Urothelium cell line (cell line): Measurements from ENCODE around the gene CEMIP.
"Not testable (repeated sequence)": the region's sequence is repeated elsewhere in the genome, so short reads cannot be mapped to it uniquely, and the experiment has no call there.

Source experiments
- DNase-seq: peaks from one replicate; pipeline ENCODE4 v3.0.0; 2011; ENCODE audit warnings: low spot score, mixed read lengths
- FAIRE-seq: peaks from 2 replicates; lab custom pipeline; 2011; peaks lifted over from hg19 to GRCh38; lab: Jason Lieb, UNC

CEMIP gene

DNA sequence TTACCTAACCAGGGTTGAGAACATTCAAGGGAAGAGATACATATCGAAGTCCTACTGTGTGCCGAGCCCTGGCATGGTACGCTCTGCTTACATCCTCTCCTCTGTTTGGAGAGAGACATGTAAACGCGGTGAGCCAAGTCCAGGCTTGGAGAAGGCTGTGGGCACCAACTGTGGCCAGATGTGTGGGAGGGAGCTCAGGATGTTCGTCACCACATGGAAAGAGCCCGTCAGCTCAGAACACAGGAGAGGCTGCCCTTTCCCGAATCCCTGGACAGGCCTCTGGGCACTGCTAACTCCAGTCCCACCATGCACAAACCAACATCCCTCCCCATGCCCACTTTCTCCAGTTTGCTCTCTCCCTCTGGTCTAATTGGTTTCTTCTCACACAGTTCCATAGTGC lies 167.4 kb downstream of the CEMIP start:
- DNase-seq (no peak), FAIRE-seq (no peak)

DNA sequence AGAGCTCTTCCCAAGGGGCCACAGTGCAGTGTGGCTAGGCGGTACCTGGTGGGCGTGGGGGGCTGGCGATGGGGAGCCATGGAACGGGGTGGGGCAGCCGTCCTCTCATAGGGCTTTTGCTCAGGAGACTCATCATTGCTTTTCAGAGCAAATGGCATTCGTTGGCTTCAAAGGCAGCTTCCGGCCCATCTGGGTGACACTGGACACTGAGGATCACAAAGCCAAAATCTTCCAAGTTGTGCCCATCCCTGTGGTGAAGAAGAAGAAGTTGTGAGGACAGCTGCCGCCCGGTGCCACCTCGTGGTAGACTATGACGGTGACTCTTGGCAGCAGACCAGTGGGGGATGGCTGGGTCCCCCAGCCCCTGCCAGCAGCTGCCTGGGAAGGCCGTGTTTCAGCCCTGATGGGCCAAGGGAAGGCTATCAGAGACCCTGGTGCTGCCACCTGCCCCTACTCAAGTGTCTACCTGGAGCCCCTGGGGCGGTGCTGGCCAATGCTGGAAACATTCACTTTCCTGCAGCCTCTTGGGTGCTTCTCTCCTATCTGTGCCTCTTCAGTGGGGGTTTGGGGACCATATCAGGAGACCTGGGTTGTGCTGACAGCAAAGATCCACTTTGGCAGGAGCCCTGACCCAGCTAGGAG lies 169.6 kb downstream of the CEMIP start:
- FAIRE-seq (no peak), DNase-seq (no peak)

DNA sequence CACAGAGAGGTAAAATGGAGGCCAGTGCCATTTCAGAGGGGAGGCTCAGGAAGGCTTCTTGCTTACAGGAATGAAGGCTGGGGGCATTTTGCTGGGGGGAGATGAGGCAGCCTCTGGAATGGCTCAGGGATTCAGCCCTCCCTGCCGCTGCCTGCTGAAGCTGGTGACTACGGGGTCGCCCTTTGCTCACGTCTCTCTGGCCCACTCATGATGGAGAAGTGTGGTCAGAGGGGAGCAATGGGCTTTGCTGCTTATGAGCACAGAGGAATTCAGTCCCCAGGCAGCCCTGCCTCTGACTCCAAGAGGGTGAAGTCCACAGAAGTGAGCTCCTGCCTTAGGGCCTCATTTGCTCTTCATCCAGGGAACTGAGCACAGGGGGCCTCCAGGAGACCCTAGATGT lies 170.6 kb downstream of the CEMIP start:
- no peak for FAIRE-seq

DNA sequence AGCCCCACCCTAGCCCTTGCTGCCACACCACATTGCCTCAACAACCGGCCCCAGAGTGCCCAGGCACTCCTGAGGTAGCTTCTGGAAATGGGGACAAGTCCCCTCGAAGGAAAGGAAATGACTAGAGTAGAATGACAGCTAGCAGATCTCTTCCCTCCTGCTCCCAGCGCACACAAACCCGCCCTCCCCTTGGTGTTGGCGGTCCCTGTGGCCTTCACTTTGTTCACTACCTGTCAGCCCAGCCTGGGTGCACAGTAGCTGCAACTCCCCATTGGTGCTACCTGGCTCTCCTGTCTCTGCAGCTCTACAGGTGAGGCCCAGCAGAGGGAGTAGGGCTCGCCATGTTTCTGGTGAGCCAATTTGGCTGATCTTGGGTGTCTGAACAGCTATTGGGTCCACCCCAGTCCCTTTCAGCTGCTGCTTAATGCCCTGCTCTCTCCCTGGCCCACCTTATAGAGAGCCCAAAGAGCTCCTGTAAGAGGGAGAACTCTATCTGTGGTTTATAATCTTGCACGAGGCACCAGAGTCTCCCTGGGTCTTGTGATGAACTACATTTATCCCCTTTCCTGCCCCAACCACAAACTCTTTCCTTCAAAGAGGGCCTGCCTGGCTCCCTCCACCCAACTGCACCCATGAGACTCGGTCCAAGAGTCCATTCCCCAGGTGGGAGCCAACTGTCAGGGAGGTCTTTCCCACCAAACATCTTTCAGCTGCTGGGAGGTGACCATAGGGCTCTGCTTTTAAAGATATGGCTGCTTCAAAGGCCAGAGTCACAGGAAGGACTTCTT lies 171.3 kb downstream of the CEMIP start:
- FAIRE-seq (no peak), DNase-seq (no peak)

More for the DNA sequence above, 170.6 kb downstream of the CEMIP start:
- no peak for DNase-seq

DNA sequence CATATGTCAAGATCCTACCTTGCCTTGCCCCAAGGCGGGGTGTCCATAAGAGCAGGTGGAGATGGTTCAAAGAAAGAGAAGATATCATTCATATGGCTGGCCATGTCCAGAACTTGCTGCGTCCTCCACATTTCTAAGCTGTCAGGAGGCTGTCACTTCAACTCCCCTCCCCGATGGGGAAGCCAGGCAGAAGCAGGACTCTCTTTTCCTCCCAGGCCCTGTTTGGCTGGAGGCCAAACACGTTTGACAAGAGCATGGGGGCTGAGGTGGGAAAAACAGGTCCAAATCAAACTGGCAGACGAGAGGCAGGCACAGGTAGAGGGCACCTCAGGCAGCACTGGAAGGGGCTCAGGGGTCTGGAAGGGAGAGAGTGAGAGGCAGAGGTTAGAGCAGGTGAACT lies 172.8 kb downstream of the CEMIP start:
- FAIRE-seq (no peak), DNase-seq (no peak)

DNA sequence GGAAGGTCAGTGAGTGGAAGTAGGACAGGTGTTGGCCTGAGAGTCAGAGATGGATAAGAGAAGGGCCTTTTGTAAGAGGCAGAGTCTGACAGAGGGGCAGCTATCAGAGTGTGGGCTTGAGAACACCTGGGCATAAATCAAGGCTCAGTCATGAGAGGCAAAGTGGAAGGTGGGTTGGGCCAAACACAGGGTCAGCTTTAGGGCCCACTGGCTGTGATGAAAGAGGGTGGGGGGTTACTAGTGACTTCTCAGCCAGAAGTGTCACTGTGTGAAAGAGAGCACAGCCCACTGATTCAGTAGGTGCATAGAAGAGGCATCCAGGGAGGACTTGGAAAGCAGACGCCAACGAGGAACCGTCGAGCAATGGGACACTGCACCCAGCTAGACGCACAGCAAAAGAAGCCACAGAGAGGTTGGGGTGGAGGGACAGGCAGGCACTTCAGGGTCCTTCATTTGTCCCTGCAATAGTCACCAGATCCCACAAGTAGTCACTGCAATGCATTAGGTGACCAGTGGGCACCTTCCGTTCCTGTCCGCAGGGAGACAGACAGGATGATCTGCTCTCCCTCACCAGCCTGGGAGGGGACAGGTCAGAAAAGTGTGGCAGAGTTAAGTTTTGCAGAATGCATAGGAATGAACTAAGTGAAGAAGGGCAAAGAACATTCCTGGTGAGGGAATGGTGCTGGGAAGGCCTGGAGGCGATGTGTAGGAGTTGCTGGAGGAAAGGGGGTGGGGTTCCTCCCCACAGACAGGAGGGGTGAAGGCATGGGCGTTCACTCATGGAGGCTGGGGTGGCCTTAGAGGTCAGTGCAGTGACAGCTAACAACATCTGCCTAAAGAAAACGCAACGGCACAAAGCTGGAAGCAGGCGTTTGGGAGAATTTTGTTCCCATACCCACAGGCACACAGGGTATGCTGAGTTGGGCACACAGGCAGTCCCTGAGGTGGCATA lies 174.1 kb downstream of the CEMIP start:
- DNase-seq: no peak
- no peak for FAIRE-seq

DNA sequence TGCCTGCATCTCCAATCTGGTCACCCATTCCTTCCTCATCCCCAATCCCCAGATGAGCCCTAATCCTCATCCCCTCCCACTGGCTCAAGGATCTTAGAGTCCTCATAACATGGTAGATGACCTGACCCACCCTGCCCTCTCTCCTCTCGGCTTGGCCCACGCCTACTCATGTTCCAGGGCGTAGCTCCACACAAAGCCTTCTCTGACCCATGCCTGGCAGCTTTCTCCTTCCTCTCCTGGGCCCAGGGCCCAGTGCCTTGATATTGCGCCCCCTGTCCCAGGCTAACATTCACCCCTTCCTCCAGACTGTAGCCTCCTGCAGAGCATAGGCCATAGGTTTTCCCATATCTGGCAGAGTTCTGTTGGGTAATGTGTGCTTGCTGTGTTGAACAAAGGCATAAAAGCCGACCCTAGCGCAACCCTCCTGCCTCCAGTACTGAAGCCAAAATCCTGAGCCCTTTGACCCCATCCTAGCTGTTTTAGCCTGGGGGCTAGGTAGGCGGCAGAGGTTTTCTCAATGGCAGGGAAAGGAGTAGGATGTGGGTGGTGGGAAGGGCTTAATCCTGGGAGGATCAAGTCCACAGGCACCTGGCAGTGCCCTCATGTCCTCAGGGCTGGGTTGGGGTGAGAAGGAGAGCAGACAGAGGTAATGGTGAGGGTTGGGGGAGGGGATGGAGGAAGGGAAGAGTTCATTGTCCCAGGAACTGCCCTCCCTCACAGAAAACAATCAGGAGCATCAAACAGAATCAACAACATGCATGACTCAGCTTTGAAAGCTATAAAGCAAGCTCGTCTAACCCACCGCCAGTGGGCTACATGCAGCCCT lies 175.0 kb downstream of the CEMIP start:
- FAIRE-seq (no peak), DNase-seq (peak; percentile 31)

DNA sequence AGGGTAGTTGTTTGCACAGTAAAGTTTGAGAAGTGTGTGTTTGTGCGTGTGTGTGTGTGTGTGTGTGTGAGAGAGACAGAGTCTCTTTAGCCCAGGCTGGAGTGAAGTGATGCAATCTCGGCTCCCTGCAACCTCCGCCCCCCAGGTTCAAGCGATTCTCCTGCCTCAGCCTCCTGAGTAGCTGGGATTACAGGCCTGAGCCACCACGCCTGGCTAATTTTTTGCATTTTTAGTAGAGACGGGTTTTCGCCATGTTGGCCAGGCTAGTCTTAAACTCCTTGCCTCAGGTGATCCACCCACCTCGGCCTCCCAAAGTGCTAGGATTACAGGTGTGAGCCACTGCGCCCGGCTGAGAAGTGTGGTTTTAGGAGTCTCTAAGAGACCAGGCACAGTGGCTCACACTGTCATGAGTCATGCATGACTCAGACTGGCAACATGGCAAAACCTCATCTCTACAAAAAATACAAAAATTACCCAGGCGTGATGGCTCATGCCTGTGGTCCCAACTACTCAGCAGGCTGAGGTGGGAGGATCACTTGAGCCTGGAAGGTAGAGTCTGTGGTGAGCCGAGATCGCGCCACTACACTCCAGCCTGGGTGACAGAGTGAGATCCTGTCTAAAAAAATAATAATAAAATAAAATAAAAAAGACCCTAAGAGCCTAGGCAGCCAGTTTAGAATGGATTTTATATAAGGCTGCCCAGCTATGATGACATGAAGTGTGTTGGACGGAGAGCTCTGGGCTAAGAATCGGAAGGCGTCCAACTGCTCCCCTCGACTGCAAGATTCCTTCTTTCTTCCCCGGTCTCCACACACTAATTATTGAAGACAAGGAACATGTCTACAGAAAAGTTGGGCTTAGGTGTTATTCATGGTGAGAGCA lies 176.6 kb downstream of the CEMIP start:
- not testable (repeated sequence) for FAIRE-seq
- peak; percentile 78 for DNase-seq

DNA sequence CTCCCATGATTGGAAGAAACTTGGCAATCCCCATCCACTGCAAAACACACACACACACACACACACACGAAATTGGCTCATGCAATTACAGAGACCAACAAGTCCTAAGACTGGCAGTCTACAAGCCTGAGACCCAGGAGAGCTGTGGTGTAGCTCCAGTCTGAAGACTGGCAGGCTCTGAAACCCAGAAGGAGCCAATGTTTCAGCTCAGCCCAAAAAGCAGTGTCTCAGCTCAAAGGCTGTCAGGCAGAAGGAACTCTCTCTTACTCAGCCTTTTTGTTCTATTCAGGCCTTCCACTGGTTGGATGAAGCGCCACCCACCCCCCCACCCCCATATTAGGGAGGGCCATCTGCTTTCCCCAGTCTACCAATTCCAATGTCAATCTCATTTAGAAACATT lies 178.4 kb downstream of the CEMIP start:
- no peak for FAIRE-seq
- DNase-seq: peak; percentile 29

DNA sequence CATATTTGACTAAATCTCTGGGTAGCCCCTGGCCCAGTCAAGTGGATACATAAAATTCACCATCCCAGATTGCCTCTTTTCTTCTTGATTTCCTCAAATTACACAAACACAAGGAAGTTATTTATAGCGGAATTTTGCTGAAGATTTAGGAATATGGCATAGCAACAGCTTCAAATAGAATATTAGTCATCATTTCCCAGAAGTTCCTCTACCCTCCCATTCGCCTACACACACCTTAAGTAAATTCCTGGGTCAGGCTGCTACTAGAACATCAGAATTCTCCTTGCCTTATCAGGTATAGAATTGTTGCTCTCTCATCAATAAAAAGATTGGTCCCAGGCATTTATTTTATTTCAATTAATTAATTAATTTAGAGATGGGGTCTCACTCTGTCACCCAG lies 178.8 kb downstream of the CEMIP start:
- FAIRE-seq: no peak
- peak; percentile 24 for DNase-seq

DNA sequence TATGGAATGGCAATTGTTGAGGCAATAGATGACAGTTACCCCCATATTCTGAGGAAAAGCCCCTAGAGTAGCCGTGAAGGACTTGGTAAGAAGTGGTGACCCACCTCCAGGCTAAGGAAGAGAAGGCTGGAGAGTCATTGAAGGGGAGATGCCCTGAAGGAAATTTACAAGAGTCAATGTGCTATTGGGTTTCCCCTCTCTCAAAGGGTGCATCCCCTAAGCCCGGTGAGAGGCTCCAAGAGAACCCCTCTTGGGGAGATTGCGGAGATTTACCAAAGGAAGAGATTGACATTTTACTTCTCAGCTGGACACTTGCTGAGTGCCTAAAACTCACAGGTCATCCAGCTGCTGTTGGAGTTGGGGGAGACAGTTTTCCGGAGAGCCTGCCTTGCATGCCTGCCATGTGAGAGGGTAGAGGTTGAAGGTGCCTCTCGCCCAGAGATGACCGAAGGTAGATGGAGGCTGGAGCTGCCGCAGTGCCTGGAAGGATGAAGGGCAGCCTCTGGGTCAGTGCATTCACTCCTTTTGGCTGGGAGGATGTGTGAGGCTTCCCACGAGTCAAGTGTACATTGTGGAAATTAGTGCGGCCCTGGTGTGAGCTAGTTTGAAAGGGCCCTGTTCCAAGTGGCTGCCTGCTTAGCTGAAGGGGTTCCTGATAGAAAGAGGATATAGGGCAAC lies 179.8 kb downstream of the CEMIP start:
- FAIRE-seq: no peak

DNA sequence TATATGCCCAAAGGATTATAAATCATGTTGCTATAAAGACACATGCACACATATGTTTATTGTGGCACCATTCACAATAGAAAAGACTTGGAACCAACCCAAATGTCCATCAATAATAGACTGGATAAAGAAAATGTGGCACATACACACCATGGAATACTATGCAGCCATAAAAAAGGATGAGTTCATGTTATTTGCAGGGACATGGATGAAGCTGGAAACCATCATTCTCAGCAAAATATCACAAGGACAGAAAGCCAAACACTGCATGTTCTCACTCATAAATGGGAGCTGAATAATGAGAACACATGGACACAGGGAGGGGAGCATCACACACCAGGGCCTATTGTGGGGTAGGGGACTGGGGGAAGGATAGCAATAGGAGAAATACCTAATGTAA lies 186.3 kb downstream of the CEMIP start:
- FAIRE-seq, DNase-seq: not testable (repeated sequence)

More for the DNA sequence above, 179.8 kb downstream of the CEMIP start:
- no peak for DNase-seq

DNA sequence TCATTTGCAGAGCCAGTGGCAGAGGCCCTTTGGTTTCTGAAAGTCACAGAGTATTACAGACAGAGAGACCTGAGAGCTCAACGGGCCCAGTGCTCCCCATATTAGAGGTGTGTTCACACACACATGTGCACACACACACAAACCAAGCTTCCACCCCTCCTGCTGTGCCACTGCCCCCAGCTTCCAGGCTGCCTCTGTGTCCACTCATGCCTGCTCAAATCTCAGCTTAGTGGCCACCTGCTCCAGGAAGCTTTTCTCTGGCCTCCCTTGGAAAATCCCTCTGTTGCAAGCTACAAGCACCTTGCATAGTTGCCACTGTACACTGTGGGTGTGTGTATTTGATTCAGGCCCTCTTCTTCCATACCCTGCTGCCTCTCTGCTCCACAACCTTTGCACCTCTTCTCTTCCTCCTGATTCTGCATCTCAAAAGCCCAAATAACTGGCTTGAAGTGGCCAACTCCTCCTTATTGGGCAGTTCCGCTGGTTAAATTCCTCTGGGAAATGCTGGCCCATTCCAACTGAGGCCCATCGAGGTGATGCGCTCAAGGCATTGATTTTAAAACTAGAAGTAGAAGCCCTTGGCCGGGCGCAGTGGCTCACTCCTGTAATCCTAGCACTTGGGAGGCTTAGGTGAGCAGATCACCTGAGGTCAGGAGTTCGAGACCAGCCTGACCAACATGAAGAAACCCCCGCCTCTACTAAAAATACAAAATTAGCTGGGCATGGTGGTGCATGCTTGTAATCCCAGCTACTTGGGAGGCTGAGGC lies 187.4 kb downstream of the CEMIP start:
- no peak for DNase-seq
- no peak for FAIRE-seq

DNA sequence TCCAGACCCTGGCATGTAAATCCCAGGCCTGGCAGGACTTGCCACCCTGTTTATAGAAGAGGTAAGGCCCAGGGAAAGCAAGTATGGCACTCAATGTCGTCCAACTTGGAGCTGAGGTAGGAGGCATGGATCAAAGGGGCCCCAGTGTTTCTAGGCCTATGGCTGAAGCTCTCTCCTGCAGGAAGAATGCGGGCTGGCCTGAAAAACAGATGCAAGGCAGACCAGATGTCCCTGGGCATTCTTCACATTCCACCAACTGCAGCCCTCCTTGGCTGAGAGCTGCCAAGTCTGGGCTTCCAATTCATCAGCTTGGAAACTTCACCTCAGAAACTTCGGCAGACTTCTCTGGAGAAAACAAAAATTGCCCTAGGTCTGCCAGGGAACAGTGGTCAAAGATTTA lies 188.3 kb downstream of the CEMIP start:
- DNase-seq: peak; percentile 59
- FAIRE-seq: no peak

DNA sequence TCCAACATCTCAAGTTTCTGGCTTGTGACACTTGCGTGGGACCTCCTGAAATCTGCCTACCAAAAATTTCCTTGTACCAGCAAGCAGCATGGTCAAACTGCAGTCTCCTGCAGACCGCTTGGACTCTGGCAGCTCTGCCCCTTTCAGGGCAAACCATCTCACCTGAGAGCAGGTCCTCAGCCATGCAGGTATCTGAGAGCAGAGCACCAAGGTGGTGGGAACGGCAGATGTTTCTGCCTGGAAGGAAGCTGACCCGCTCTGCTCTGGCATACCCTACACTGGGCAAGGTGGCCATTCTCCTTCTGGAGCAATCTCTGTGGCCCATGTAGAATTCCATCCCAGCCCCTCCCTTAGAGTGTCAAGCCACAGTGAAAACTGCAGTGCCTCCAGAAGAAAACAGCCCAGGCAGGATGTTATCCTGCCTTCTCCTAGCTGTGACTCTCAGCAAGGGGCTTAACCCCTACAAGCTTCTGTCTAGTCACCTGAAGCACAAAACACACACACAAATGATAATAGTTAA lies 188.9 kb downstream of the CEMIP start:
- FAIRE-seq: no peak
- DNase-seq: no peak

DNA sequence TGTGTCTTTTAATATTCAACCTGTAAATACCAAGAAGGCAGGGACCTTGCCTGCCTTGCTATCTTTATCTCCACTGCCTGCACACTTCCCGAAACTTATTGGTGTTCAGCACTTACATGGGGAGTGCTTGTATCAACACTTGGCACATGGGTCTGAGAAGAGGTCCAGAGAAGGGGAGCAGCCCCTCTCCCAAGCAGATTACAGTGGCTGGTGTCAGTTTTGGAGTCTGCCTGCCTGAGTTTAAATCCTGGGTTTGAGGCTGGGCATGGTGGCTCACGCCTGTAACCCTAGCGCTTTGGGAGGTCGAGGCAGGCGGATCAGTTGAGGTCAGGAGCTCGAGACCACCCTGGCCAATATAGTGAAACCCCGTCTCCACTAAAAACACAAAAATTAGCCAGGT lies 190.1 kb downstream of the CEMIP start:
- DNase-seq (no peak), FAIRE-seq (no peak)

DNA sequence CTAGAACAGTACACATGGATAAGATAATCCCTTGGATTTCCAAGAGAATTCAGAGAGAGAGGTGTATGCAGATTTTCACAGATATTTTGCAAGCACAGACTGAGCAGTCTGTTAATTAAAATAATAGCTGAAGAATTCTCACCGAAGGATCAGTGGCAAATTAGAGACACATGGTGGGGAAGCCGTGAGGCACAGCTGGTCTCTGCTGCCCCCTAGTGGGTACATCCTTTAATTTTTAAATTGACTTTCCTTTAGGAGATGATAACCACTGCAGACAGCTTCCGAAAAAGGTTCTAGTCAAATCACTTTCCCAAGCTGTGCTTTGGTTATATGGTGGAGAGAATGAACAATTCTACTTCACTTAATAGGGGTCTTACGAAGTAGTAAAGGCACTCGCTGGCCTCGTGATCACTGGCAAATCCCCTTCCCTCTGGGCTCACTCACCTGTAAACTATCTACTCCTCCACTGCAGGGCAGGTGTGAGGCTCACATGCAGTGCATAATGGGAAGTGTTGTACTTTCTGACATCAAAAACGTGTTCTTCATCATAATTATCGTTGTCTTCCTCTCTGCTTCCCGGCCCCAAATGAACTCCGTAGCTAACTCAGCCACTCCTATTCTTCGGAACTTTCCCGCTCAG lies 191.0 kb downstream of the CEMIP start:
- FAIRE-seq (peak; percentile 13), DNase-seq (peak; percentile 62)
